Hematopoietic multipotent progenitor cell treated with erythropoietin and hydrocortisone succinate and interleukin-3 and kit ligand, for 15 days (in vitro differentiated cells): ENCODE data around the gene ALG13.
"Not testable (repeated sequence)": the region's sequence is repeated elsewhere in the genome, so short reads cannot be mapped to it uniquely, and the experiment has no call there.

Source experiments
- DNase-seq: peaks from one replicate; pipeline ENCODE4 v3.0.0-alpha.2; 2015; ENCODE audit warnings: low spot score

Gene ALG13

GRCh38 chrX:111680988-111681779 is at the start of gene ALG13:
TSS of gene ALG13 (plus strand) at chrX:111681170. CDS start at chrX:111681219, 49 bp downstream.
- peak; percentile 84 for DNase-seq

- DNase-seq = no peak
These were observed 45.9 kb upstream of the ALG13 start for GRCh38 chrX:111634823-111635729.

GRCh38 chrX:111641969-111642368 is 39.0 kb upstream of the ALG13 start:
- no peak for DNase-seq

GRCh38 chrX:111645165-111645564 is 35.8 kb upstream of the ALG13 start:
- not testable (repeated sequence) for DNase-seq

- DNase-seq = no peak
These were observed 35.4 kb upstream of the ALG13 start for GRCh38 chrX:111645607-111646006.

GRCh38 chrX:111646515-111646914 is 34.5 kb upstream of the ALG13 start:
- DNase-seq = no peak

- DNase-seq = no peak
These were observed 32.2 kb upstream of the ALG13 start for GRCh38 chrX:111648802-111649201.

- no peak for DNase-seq
These were observed 31.3 kb upstream of the ALG13 start for GRCh38 chrX:111649638-111650037.

- DNase-seq = no peak
These were observed 30.1 kb upstream of the ALG13 start for GRCh38 chrX:111650845-111651244.

- DNase-seq = no peak
These were observed 28.3 kb upstream of the ALG13 start for GRCh38 chrX:111652719-111653118.

GRCh38 chrX:111661241-111661640 is 19.7 kb upstream of the ALG13 start:
- no peak for DNase-seq

- no peak for DNase-seq
These were observed 18.7 kb upstream of the ALG13 start for GRCh38 chrX:111662292-111662691.

- no peak for DNase-seq
These were observed 9.3 kb upstream of the ALG13 start for GRCh38 chrX:111671668-111672067.

GRCh38 chrX:111687305-111687704 is 6.3 kb downstream of the ALG13 start:
- no peak for DNase-seq

GRCh38 chrX:111695297-111695880 is 14.4 kb downstream of the ALG13 start:
- DNase-seq = no peak

GRCh38 chrX:111719426-111720210 is 38.6 kb downstream of the ALG13 start:
- DNase-seq = no peak

- DNase-seq = no peak
These were observed 47.1 kb downstream of the ALG13 start for GRCh38 chrX:111728096-111728495.

- no peak for DNase-seq
These were observed 50.4 kb downstream of the ALG13 start for GRCh38 chrX:111731351-111731750.

GRCh38 chrX:111736571-111736970 is 55.6 kb downstream of the ALG13 start:
- DNase-seq = no peak

- DNase-seq = no peak
These were observed 61.0 kb downstream of the ALG13 start for GRCh38 chrX:111742018-111742417.

- no peak for DNase-seq
These were observed 62.3 kb downstream of the ALG13 start for GRCh38 chrX:111743316-111743715.

- DNase-seq = no peak
These were observed 75.5 kb downstream of the ALG13 start for GRCh38 chrX:111756486-111756885.
